Measurements from ENCODE around the gene WTAP. TPM values are rescaled to one million over a fixed set of nuclear protein-coding genes. Genes with fewer than 3 reads are reported as not detected.

WTAP gene
- total and polyA plus RNA-seq, 4 donors: 21.0 to 43.8 (median 36.5) TPM

DNA sequence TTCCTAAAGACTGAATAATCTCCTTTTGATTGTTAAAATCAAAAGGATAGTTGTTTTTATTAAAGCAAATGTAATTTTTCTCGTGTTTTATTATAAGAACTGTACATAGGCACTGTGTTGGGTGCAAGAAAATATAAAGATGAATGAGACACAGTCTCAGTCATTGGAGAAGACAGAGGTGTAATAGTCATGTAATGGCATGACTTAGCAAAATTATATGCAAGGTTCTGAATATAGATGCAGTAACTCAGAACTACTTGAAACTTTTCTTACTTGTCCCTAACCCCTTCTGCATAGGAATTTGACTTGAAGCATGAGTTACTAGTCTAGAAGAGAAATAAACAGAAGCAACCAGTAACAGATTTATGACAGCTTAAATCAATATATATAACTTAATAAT, 14.9 kb downstream of the WTAP start:
- Histone ChIP-seq H3K27me3 (ENCODE audit: control insufficient read depth in 4 of 4, insufficient read depth in 4 of 4, low read length in 3 of 4) (no peaks in the 10 kb centered on the region), H3K9me3 (ENCODE audit: control insufficient read depth in 4 of 4, low read length in 3 of 4) (no peaks in the 10 kb centered on the region), H3K4me3 (ENCODE audit: low read depth in 1 of 3, low read length in 3 of 3) (no peak overlapping the region), H3K4me1 (ENCODE audit: control insufficient read depth in 4 of 4, insufficient read depth in 4 of 4, low read length in 3 of 4) (peaks cover 0 to 2% (median 0%) of the 10 kb centered on the region in 4 donors), H3K36me3 (ENCODE audit: control insufficient read depth in 4 of 4, insufficient read depth in 3 of 4, low read depth in 1 of 4, low read length in 3 of 4) (peaks cover 4 to 63% (median 56%) of the 10 kb centered on the region in 4 donors), H3K9ac (ENCODE audit: low read depth in 1 of 2, low read length in 2 of 2) (no peak overlapping the region), H3K27ac (ENCODE audit: low read depth in 1 of 2, low read length in 2 of 2) (no peak overlapping the region)
- TF ChIP-seq YY1 (IDR thresholded peaks at IDR 0.05) (no peak), ZBTB33 (IDR thresholded peaks at IDR 0.05) (no peak), JUND (IDR thresholded peaks at IDR 0.05) (no peak), FOXA2 (IDR thresholded peaks at IDR 0.05) (no peak)
- no peak for DNase-seq (ENCODE audit: low spot score)
- 94% methylated on average over 1 of the region's 1 CpG for WGBS

GRCh38 chr6:159745081-159745480, 17.8 kb downstream of the WTAP start:
- TF ChIP-seq HNF4G (IDR thresholded peaks at IDR 0.05) (no peak), FOXA1 (IDR thresholded peaks at IDR 0.05) (no peak), ZBTB33 (IDR thresholded peaks at IDR 0.05) (no peak)
- Histone ChIP-seq H3K27me3 (ENCODE audit: control insufficient read depth in 4 of 4, insufficient read depth in 4 of 4, low read length in 3 of 4) (no peaks in the 10 kb centered on the region), H3K9me3 (ENCODE audit: control insufficient read depth in 4 of 4, low read length in 3 of 4) (no peaks in the 10 kb centered on the region), H3K4me1 (ENCODE audit: control insufficient read depth in 4 of 4, insufficient read depth in 4 of 4, low read length in 3 of 4) (peaks cover 0 to 2% (median 0%) of the 10 kb centered on the region in 4 donors), H3K9ac (ENCODE audit: low read depth in 1 of 2, low read length in 2 of 2) (no peak overlapping the region), H3K36me3 (ENCODE audit: control insufficient read depth in 4 of 4, insufficient read depth in 3 of 4, low read depth in 1 of 4, low read length in 3 of 4) (peaks cover 3 to 81% (median 71%) of the 10 kb centered on the region in 4 donors), H3K27ac (ENCODE audit: low read depth in 1 of 2, low read length in 2 of 2) (no peak overlapping the region), H3K4me3 (ENCODE audit: low read depth in 1 of 3, low read length in 3 of 3) (no peak overlapping the region)
- WGBS: 95% methylated on average over 7 of the region's 7 CpGs
- no peak for DNase-seq (ENCODE audit: low spot score)

- WGBS: 88% methylated on average over 1 of the region's 1 CpG
- H3K27ac ChIP-seq (ENCODE audit: low read depth in 1 of 2, low read length in 2 of 2): no peak overlapping the region
- H3K36me3 ChIP-seq (ENCODE audit: control insufficient read depth in 4 of 4, insufficient read depth in 3 of 4, low read depth in 1 of 4, low read length in 3 of 4): peaks cover 8 to 80% (median 67%) of the 10 kb centered on the region in 4 donors
Observed at GRCh38 chr6:159746759-159747158, 19.5 kb downstream of the WTAP start.

More at GRCh38 chr6:159746759-159747158, 19.5 kb downstream of the WTAP start:
- H3K4me1 ChIP-seq (ENCODE audit: control insufficient read depth in 4 of 4, insufficient read depth in 4 of 4, low read length in 3 of 4): peaks cover 0 to 2% (median 0%) of the 10 kb centered on the region in 4 donors
- H3K27me3 ChIP-seq (ENCODE audit: control insufficient read depth in 4 of 4, insufficient read depth in 4 of 4, low read length in 3 of 4): no peaks in the 10 kb centered on the region
- TF ChIP-seq ZBTB33 (IDR thresholded peaks at IDR 0.05): no peak
- TF ChIP-seq YY1 (IDR thresholded peaks at IDR 0.05): no peak
- TF ChIP-seq, protein P1, sequence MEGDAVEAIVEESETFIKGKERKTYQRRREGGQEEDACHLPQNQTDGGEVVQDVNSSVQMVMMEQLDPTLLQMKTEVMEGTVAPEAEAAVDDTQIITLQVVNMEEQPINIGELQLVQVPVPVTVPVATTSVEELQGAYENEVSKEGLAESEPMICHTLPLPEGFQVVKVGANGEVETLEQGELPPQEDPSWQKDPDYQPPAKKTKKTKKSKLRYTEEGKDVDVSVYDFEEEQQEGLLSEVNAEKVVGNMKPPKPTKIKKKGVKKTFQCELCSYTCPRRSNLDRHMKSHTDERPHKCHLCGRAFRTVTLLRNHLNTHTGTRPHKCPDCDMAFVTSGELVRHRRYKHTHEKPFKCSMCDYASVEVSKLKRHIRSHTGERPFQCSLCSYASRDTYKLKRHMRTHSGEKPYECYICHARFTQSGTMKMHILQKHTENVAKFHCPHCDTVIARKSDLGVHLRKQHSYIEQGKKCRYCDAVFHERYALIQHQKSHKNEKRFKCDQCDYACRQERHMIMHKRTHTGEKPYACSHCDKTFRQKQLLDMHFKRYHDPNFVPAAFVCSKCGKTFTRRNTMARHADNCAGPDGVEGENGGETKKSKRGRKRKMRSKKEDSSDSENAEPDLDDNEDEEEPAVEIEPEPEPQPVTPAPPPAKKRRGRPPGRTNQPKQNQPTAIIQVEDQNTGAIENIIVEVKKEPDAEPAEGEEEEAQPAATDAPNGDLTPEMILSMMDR (IDR thresholded peaks at IDR 0.05; ENCODE audit: low read depth, low read length, missing input control): no peak
- TF ChIP-seq GABPA (IDR thresholded peaks at IDR 0.05 in 1 of 2, conservative IDR thresholded peaks at IDR 0.05 in 1 of 2): no peak
- no peak for TF ChIP-seq EGR1 (IDR thresholded peaks at IDR 0.05; ENCODE audit: low read depth in 2 of 2)
- no peak for TF ChIP-seq TAF1 (conservative IDR thresholded peaks at IDR 0.05)
- TF ChIP-seq RXRA (IDR thresholded peaks at IDR 0.05): no peak
- TF ChIP-seq, protein P2, sequence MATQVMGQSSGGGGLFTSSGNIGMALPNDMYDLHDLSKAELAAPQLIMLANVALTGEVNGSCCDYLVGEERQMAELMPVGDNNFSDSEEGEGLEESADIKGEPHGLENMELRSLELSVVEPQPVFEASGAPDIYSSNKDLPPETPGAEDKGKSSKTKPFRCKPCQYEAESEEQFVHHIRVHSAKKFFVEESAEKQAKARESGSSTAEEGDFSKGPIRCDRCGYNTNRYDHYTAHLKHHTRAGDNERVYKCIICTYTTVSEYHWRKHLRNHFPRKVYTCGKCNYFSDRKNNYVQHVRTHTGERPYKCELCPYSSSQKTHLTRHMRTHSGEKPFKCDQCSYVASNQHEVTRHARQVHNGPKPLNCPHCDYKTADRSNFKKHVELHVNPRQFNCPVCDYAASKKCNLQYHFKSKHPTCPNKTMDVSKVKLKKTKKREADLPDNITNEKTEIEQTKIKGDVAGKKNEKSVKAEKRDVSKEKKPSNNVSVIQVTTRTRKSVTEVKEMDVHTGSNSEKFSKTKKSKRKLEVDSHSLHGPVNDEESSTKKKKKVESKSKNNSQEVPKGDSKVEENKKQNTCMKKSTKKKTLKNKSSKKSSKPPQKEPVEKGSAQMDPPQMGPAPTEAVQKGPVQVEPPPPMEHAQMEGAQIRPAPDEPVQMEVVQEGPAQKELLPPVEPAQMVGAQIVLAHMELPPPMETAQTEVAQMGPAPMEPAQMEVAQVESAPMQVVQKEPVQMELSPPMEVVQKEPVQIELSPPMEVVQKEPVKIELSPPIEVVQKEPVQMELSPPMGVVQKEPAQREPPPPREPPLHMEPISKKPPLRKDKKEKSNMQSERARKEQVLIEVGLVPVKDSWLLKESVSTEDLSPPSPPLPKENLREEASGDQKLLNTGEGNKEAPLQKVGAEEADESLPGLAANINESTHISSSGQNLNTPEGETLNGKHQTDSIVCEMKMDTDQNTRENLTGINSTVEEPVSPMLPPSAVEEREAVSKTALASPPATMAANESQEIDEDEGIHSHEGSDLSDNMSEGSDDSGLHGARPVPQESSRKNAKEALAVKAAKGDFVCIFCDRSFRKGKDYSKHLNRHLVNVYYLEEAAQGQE (IDR thresholded peaks at IDR 0.05): no peak
- TF ChIP-seq JUND (IDR thresholded peaks at IDR 0.05): no peak
- no peak for TF ChIP-seq FOXA1 (IDR thresholded peaks at IDR 0.05)
- TF ChIP-seq FOXA2 (IDR thresholded peaks at IDR 0.05): no peak
- TF ChIP-seq NR2F2 (IDR thresholded peaks at IDR 0.05): no peak
- no peak for TF ChIP-seq ATF3 (IDR thresholded peaks at IDR 0.05)
- no peak overlapping the region for H3K4me3 ChIP-seq (ENCODE audit: low read depth in 1 of 3, low read length in 3 of 3)
- no peak overlapping the region for H3K9ac ChIP-seq (ENCODE audit: low read depth in 1 of 2, low read length in 2 of 2)
- DNase-seq (ENCODE audit: low spot score): no peak
- no peaks in the 10 kb centered on the region for H3K9me3 ChIP-seq (ENCODE audit: control insufficient read depth in 4 of 4, low read length in 3 of 4)

All from liver (tissue), 9 donors.